Measurements from ENCODE around the gene BMPR2. TPM values are rescaled to one million over a fixed set of nuclear protein-coding genes. Genes with fewer than 3 reads are reported as not detected.

BMPR2 gene
- polyA plus RNA-seq, 1 donor (not counting 4 experiments of a cell fraction or from before 2014, with no cell fraction given) = 31.9 TPM

GRCh38 chr2:202613479-202613878, 237.4 kb downstream of the BMPR2 start:
- no peak overlapping the region for H3K9ac ChIP-seq (ENCODE audit: control insufficient read depth, extremely low read depth, insufficient read depth, low read length)
- FAIRE-seq (no peak), DNase-seq (ENCODE audit: low read depth, low spot score) (no peak)
- no peak for TF ChIP-seq CTCF (optimal IDR thresholded peaks at IDR 0.05 in 1 of 3, IDR thresholded peaks at IDR 0.05 in 1 of 3, conservative IDR thresholded peaks at IDR 0.05 in 1 of 3; ENCODE audit: extremely low read depth in 1 of 3, insufficient read depth in 2 of 3, low read length in 3 of 3)
- TF ChIP-seq EZH2 (IDR thresholded peaks at IDR 0.05; ENCODE audit: low read length) = no peak
- H3K4me2 ChIP-seq (ENCODE audit: control insufficient read depth, extremely low read depth, insufficient read depth, low read depth, low read length) = no peak overlapping the region
- no peak overlapping the region for H3K27ac ChIP-seq (ENCODE audit: control insufficient read depth, insufficient read depth, low read length)
- no peak overlapping the region for H2AFZ ChIP-seq (ENCODE audit: control insufficient read depth, low read length)
- peaks cover 12% of the 10 kb centered on the region for H3K4me1 ChIP-seq (ENCODE audit: control insufficient read depth, extremely low read depth, insufficient read depth, low read length)
- no peaks in the 10 kb centered on the region for H3K36me3 ChIP-seq (ENCODE audit: control insufficient read depth in 2 of 2, extremely low read depth in 1 of 2, insufficient read depth in 2 of 2, low read length in 2 of 2)
- no peaks in the 10 kb centered on the region for H4K20me1 ChIP-seq (ENCODE audit: control insufficient read depth, extremely low read depth, insufficient read depth, low read length)
- H3K9me1 ChIP-seq (ENCODE audit: control insufficient read depth, extremely low read depth, insufficient read depth, low read length) = no peaks in the 10 kb centered on the region
- dilution Hi-C loops (cut with MboI; ENCODE audit: extremely low pct_ligation_motif_present, low sequenced_read_pairs) = no loop called here
- H3K79me2 ChIP-seq (ENCODE audit: control insufficient read depth, insufficient read depth, low read length) = no peaks in the 10 kb centered on the region
- no peaks in the 10 kb centered on the region for H3K27me3 ChIP-seq (ENCODE audit: control insufficient read depth, extremely low read depth, insufficient read depth, low read length)
- H3K9me3 ChIP-seq (ENCODE audit: control insufficient read depth, low read depth, low read length) = no peaks in the 10 kb centered on the region
- no peak overlapping the region for H3K4me3 ChIP-seq (ENCODE audit: control insufficient read depth in 2 of 3, extremely low read depth in 1 of 3, insufficient read depth in 2 of 3, low read depth in 1 of 3, low read length in 3 of 3)

Small RNA genes within 50 kb of the gene (small RNA-seq; reads per million reads assigned to genes)
- gene MTND4LP17 (ENCODE audit: insufficient read length in 3 of 3, low read depth in 3 of 3, low replicate concordance in 1 of 3) (0 reads per million in 3 experiments), gene RN7SL753P (ENCODE audit: insufficient read length in 3 of 3, low read depth in 3 of 3, low replicate concordance in 1 of 3) (0 reads per million in 3 experiments)

Other genes with a start within 250 kb of the BMPR2 start
- gene SUMO1, start 137.7 kb upstream of the BMPR2 start, polyA plus RNA-seq = 88.2 to 179 TPM (median 100 TPM) in 3 replicates
- gene NOP58, start 110.6 kb upstream of the BMPR2 start, polyA plus RNA-seq = 54.2 to 118 TPM (median 66.6 TPM) in 3 replicates

All from keratinocyte (primary cell).